Sigmoid colon (tissue), 4 donors: Measurements from ENCODE around the gene ARHGAP44.

Experiments used
- POLR2A ChIP-seq, 2 donors: fragments of 450-650 bp; IDR thresholded peaks; one replicate each; pipeline ENCODE4 v1.6.1; 2016; ENCODE audit warnings: antibody characterized with exemption in 2 of 2, mild to moderate bottlenecking in 2 of 2, moderate library complexity in 2 of 2
- POLR2AphosphoS5 ChIP-seq, 4 donors: sonication (generic); formaldehyde crosslinking; IDR thresholded peaks; one replicate each; pipeline ENCODE4 v1.6.1; 2017; ENCODE audit warnings: antibody characterized with exemption in 4 of 4
- TF ChIP-seq, protein P1 (sequence below), 4 experiments: fragments of 450-650 bp in 3 of 4; fragments of 200-600 bp in 1 of 4; IDR thresholded peaks; one replicate each; pipeline ENCODE4 v1.5.1; 2016 to 2019; ENCODE audit warnings: antibody characterized with exemption in 4 of 4, mild to moderate bottlenecking in 3 of 4, moderate library complexity in 2 of 4

DNA sequence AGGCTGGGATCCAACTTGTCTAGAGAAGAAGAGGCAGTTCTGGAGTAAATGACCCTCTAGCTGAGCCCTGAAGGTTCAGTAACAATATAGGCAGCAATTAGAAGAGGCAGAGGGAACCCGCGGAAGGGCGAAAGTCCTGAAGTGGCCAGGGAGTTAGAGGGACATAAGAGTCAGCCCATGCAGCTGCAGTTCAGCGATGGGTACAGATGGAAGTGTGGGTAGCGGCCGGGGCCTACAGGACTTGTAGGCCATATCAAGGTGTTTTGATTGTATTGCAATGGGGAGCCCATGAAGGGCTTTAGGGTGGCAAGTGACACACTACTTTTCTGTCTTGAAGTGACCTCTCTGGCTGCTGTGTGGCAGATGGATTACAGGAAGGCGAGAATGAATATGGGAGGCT is 225.5 kb downstream of the ARHGAP44 start:
- TF ChIP-seq, protein P1, sequence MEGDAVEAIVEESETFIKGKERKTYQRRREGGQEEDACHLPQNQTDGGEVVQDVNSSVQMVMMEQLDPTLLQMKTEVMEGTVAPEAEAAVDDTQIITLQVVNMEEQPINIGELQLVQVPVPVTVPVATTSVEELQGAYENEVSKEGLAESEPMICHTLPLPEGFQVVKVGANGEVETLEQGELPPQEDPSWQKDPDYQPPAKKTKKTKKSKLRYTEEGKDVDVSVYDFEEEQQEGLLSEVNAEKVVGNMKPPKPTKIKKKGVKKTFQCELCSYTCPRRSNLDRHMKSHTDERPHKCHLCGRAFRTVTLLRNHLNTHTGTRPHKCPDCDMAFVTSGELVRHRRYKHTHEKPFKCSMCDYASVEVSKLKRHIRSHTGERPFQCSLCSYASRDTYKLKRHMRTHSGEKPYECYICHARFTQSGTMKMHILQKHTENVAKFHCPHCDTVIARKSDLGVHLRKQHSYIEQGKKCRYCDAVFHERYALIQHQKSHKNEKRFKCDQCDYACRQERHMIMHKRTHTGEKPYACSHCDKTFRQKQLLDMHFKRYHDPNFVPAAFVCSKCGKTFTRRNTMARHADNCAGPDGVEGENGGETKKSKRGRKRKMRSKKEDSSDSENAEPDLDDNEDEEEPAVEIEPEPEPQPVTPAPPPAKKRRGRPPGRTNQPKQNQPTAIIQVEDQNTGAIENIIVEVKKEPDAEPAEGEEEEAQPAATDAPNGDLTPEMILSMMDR (IDR thresholded peaks at IDR 0.05), result no peak
- TF ChIP-seq POLR2AphosphoS5 (IDR thresholded peaks at IDR 0.05) (no peak), POLR2A (IDR thresholded peaks at IDR 0.05) (no peak)
